ENCODE results near the gene COL18A1. TPM values are rescaled to one million over a fixed set of nuclear protein-coding genes. Genes with fewer than 3 reads are reported as not detected.

COL18A1 gene
- total and polyA plus RNA-seq, 9 of the 15 experiments (the other 6 are each of a cell fraction or from before 2014, with no cell fraction given), result 0.14 to 16.4 (median 2.0) TPM

DNA sequence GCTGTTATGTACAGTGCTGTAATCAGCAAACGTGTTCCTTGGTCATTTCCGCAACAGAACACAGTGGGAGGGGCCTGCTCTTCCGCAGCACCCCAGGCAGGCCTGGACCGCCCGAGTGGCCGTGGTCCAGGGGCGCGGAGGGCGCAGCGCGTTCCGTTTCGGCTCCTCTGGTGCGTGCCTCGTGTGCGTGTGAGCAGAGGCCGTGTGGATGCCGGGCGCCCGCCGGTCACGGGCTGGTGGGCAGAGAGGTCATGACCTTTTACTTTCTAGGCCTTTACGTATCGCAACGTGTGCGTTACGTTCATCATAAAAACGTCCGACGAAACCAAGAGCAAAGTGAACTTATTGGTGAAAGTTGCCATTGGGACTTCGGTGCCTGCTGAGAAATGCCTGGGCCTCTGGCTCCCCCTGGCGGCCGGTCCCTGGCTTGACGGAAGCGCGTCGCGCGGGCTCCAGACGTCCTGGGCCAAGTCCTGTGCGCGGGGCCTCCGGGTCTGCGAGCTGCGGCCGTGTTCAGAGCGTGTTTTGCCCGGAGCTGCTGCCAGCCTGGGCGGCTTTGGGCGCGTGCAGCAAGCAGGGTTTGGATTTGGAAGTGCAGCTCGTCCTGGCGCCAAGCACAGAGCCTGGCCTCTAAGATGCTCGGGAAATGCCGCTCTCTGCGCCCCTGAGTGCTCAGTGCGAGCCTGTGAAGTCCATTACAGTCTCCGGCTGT lies 34.4 kb downstream of the COL18A1 start (continued):
- TF ChIP-seq, protein P1, sequence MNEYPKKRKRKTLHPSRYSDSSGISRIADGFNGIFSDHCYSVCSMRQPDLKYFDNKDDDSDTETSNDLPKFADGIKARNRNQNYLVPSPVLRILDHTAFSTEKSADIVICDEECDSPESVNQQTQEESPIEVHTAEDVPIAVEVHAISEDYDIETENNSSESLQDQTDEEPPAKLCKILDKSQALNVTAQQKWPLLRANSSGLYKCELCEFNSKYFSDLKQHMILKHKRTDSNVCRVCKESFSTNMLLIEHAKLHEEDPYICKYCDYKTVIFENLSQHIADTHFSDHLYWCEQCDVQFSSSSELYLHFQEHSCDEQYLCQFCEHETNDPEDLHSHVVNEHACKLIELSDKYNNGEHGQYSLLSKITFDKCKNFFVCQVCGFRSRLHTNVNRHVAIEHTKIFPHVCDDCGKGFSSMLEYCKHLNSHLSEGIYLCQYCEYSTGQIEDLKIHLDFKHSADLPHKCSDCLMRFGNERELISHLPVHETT (CRISPR knock-in tag; conservative IDR thresholded peaks at IDR 0.05 in 1 of 2, IDR thresholded peaks at IDR 0.05 in 1 of 2), result no peak
- TF ChIP-seq, protein P2, sequence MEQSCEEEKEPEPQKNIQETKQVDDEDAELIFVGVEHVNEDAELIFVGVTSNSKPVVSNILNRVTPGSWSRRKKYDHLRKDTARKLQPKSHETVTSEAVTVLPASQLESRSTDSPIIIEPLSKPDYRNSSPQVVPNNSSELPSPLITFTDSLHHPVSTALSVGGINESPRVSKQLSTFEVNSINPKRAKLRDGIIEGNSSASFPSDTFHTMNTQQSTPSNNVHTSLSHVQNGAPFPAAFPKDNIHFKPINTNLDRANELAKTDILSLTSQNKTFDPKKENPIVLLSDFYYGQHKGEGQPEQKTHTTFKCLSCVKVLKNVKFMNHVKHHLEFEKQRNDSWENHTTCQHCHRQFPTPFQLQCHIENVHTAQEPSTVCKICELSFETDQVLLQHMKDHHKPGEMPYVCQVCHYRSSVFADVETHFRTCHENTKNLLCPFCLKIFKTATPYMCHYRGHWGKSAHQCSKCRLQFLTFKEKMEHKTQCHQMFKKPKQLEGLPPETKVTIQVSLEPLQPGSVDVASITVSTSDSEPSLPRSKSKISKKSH (CRISPR knock-in tag; IDR thresholded peaks at IDR 0.05), result no peak
- TF ChIP-seq, protein P3, sequence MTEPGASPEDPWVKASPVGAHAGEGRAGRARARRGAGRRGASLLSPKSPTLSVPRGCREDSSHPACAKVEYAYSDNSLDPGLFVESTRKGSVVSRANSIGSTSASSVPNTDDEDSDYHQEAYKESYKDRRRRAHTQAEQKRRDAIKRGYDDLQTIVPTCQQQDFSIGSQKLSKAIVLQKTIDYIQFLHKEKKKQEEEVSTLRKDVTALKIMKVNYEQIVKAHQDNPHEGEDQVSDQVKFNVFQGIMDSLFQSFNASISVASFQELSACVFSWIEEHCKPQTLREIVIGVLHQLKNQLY (CRISPR knock-in tag; conservative IDR thresholded peaks at IDR 0.05), result no peak
- TF ChIP-seq, protein P4, sequence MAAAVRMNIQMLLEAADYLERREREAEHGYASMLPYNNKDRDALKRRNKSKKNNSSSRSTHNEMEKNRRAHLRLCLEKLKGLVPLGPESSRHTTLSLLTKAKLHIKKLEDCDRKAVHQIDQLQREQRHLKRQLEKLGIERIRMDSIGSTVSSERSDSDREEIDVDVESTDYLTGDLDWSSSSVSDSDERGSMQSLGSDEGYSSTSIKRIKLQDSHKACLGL (CRISPR knock-in tag; IDR thresholded peaks at IDR 0.05; ENCODE audit: borderline replicate concordance, poor library complexity, severe bottlenecking), result no peak
- peak; percentile 95 for TF ChIP-seq ZFX (CRISPR knock-in tag; IDR thresholded peaks at IDR 0.05)
- no peak for TF ChIP-seq ELF4 (CRISPR knock-in tag; IDR thresholded peaks at IDR 0.05)
- no peak for TF ChIP-seq ZNF282 (CRISPR knock-in tag; IDR thresholded peaks at IDR 0.05)
- peak; percentile 41; the same call in 1 of the 2 replicates for TF ChIP-seq ELF2 (CRISPR knock-in tag; IDR thresholded peaks at IDR 0.05)
- TF ChIP-seq DPF2 (IDR thresholded peaks at IDR 0.05), result peak; percentile 53
- TF ChIP-seq BRD9 (IDR thresholded peaks at IDR 0.05; ENCODE audit: low read depth, partially characterized antibody), result peak; percentile 39
- TF ChIP-seq PHF8 (IDR thresholded peaks at IDR 0.05; ENCODE audit: borderline replicate concordance, low read length), result peak; percentile 54; the same call in 1 of the 2 replicates
- TF ChIP-seq, protein P5, sequence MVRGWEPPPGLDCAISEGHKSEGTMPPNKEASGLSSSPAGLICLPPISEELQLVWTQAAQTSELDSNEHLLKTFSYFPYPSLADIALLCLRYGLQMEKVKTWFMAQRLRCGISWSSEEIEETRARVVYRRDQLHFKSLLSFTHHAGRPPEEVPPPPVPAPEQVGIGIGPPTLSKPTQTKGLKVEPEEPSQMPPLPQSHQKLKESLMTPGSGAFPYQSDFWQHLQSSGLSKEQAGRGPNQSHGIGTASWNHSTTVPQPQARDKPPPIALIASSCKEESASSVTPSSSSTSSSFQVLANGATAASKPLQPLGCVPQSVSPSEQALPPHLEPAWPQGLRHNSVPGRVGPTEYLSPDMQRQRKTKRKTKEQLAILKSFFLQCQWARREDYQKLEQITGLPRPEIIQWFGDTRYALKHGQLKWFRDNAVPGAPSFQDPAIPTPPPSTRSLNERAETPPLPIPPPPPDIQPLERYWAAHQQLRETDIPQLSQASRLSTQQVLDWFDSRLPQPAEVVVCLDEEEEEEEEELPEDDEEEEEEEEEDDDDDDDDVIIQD (CRISPR knock-in tag; IDR thresholded peaks at IDR 0.05), result no peak
- TF ChIP-seq ZNF24 (IDR thresholded peaks at IDR 0.05), result peak; percentile 10; the same call in 1 of the 2 replicates
- no peak for TF ChIP-seq POU5F1 (IDR thresholded peaks at IDR 0.05; ENCODE audit: borderline replicate concordance, low read depth, low read length, partially characterized antibody)
- TF ChIP-seq SP2 (IDR thresholded peaks at IDR 0.05; ENCODE audit: extremely low read depth, low read depth, low read length, poor library complexity, severe bottlenecking), result no peak
- TF ChIP-seq KAT8 (IDR thresholded peaks at IDR 0.05; ENCODE audit: low read depth), result no peak
- peak; percentile 71 for TF ChIP-seq KDM2B (CRISPR knock-in tag; IDR thresholded peaks at IDR 0.05)
- TF ChIP-seq ZNF197 (CRISPR knock-in tag; IDR thresholded peaks at IDR 0.05; ENCODE audit: low read depth), result no peak
- TF ChIP-seq, protein P6, sequence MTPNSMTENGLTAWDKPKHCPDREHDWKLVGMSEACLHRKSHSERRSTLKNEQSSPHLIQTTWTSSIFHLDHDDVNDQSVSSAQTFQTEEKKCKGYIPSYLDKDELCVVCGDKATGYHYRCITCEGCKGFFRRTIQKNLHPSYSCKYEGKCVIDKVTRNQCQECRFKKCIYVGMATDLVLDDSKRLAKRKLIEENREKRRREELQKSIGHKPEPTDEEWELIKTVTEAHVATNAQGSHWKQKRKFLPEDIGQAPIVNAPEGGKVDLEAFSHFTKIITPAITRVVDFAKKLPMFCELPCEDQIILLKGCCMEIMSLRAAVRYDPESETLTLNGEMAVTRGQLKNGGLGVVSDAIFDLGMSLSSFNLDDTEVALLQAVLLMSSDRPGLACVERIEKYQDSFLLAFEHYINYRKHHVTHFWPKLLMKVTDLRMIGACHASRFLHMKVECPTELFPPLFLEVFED (CRISPR knock-in tag; conservative IDR thresholded peaks at IDR 0.05), result no peak
- TF ChIP-seq NCOA2 (IDR thresholded peaks at IDR 0.05; ENCODE audit: partially characterized antibody in 2 of 2), result no peak
